Left colon (tissue), 2 donors: Measurements from ENCODE around the gene LRRC10. TPM values are rescaled to one million over a fixed set of nuclear protein-coding genes. Genes with fewer than 3 reads are reported as not detected.
A peak's percentile ranks its signal among the peaks of the same experiment; 100 is the strongest.
"Not testable (repeated sequence)": the region's sequence is repeated elsewhere in the genome, so short reads cannot be mapped to it uniquely, and the experiment has no call there.

Experiments
- ATAC-seq: fragments of 200-7000 bp; cut with Tn5 transposase; one replicate; pipeline ENCODE4 v1.9.1; 2020; ENCODE audit warnings: mild to moderate bottlenecking, moderate library complexity
- DNase-seq, 2 donors: peaks; one replicate each; pipeline ENCODE4 v3.0.0-alpha.2; 2020
- intact Hi-C, 2 donors: fragments of 100-400 bp; cut with DNase I in 1 of 2; cut with micrococcal nuclease in 1 of 2; formaldehyde crosslinking; loops; one replicate each; pipeline versions ENCODE4 v1.11.2 to v1.14.0; 2022; cut with DNase I, micrococcal nuclease
- total RNA-seq, 2 donors: library from RNA; stranded (reverse); fragmentation: NEBNext Ultra II Directional; extraction: Animal tissue kit (Norgen Biotek cat#: 25700); gene quantifications; one replicate each; pipeline ENCODE4 v1.2.1, GENCODE V29; 2021
- donor health status: DM: no; HTN: no; CAD: no.
- donor health status: DM: yes; HTN: yes; CAD: no.

LRRC10 gene
- total RNA-seq, 2 donors from 2014 or later, result not detected

DNA sequence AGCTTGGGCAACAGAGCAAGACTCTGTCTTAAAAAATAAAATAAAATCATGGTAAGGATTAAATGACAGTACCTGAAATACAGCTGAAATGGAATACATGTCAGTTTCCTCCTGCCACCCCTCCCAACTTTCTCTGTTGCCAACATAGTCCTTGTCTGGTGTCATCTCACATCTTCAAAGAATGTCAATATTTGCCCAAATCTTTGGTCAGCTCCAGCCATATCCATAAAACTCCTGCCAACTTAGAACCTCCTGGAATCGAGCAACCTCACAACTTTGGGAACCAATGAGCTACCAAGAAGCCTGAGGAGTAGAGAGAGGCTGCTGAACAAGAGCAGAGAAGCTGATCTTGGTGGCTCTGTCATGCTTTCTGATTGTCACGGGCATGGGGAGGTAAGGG lies 10.8 kb upstream of the LRRC10 start:
- ATAC-seq (no peak), DNase-seq (no peak)
- intact Hi-C loops, result no loop called here

DNA sequence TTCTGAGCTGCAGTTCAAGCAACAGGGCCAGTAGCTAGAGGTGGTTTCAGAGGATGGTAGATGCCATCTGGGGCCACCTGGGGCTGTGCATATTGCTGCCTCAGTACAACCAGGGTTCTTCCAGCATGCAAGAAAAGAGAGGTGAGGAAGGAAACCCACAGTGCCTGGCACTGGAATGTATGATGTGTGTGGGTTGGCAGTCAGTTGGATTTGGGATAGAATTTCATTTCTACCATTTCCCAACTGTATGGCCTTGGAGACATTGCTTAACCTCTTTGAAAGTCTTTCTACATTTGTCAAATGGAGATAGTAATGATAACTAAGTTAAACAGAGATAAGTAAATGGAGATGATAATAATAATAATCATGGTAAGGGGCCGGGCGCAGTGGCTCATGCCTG lies 10.2 kb upstream of the LRRC10 start:
- DNase-seq, result no peak
- intact Hi-C loops, result no loop called here
- ATAC-seq, result no peak

DNA sequence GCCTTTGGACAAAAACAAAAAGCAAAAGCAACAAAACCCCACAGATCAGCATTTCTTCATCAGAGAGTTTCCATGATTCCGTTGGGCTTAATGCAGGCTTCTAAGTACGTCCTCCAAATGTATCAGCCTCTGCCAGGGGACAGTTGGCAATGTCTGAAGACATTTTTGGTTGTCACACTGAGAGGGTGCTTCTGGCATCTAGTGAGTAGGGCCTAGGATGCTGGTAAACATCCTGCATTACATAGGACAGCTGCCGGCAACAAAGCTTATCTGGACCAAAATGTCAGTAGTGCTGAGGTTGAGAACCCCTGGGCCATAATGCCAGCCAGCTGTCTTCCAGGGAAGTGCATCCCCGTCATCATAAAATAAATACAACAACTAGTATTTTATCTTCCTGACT lies 9.4 kb upstream of the LRRC10 start:
- DNase-seq (no peak), ATAC-seq (no peak)
- intact Hi-C loops, result no loop called here

DNA sequence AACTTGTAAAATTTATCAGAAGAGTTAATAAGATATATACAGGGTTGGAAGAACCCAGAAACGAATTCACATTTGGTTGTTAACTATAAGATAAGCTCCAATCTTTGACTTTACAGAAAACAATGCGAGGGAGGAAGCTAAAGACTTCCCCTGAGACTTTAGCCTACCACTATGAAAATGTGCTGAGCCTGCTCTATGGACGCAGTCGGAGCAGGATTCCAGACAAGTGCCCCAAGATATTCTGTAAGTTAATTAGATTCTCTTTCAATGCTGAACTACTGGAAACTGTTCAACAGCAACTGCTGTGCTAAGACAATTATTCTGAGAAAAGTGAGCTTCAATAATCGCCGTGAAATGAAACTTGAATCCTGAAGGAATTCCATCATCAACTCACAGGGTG lies 8.3 kb upstream of the LRRC10 start:
- intact Hi-C loops, result no loop called here
- ATAC-seq, result no peak
- no peak for DNase-seq

DNA sequence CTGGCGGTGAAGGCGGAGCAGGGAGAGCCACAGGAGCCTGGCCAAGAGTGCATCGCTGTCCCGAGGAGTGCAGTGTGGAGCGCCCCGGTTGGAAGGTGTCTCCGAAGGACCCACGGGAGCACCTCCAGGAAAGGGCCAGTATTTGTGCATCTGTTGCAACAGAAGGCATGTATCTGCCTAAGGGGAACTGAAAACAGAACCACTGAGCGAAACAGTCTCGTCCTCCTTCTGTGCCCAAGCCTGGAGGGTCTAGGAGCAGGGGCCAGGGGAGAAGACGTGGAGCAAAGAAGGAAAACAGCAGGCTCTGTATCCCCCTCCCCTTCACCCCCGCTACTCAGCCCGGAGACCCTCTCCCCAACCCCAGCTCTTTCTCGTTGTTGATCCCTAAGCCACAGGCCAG lies 5.3 kb upstream of the LRRC10 start:
- DNase-seq, result no peak
- ATAC-seq, result no peak
- intact Hi-C loops, result no loop called here

DNA sequence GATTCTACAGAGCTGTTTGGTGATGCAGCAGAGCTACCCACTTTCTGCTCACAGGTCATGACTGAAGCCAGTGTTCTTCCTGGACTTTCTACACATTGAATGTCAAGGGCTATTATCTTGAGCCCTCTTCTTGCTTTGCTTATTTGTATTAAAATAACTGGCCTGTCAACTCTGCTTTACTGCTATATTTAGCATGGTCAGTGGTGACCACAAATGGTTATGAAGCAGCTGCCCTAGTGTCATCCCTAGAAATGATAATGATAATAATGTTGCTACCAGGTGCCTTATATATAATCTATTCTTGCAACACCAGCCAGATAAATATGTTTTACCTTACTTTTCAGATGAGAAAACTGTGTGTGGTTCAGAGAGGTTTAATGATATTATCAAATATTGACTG lies 2.6 kb upstream of the LRRC10 start:
- ATAC-seq (no peak), DNase-seq (no peak)
- intact Hi-C loops, result no loop called here

DNA sequence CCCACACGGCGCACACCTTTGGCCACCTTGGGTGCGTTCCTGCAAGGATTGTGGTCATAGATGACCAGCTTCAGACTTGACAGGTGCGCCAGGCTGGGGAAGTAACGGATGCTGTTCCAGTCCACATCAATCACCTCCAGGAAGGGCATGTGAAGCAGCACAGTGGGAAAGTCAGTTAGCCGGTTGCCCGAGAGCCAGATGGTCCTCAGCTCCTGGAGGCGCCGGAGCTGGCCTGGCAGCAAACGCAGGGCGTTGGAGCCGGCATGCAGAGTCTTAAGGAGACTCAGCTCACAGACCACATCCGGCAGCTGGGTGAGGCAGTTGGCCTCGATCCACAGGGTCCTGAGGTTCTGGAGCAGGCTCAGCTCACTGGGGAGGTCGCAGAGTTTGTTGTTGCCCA lies 581 bp downstream of the LRRC10 start:
- intact Hi-C loops, result no loop called here
- DNase-seq (no peak), ATAC-seq (no peak)

DNA sequence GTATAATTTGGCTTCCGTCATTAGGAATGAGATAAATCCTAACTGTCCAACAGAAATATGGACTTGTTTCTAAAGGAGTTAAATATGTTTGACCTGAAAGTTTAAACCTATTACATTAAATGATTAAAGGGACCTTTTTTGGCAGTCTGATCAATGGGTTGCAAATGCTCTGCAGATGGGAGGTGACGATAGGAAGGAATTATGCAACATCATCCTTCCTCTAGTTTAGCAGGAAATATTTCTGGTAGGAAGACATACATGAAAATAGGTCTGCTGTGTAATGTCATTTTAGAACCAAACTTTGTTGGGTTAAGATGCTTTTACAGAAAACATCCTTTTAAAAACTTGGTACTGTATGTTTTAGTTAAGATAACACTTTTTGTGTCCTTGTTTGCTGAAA lies 2.6 kb downstream of the LRRC10 start:
- no peak for ATAC-seq
- intact Hi-C loops, result no loop called here
- DNase-seq, result no peak

DNA sequence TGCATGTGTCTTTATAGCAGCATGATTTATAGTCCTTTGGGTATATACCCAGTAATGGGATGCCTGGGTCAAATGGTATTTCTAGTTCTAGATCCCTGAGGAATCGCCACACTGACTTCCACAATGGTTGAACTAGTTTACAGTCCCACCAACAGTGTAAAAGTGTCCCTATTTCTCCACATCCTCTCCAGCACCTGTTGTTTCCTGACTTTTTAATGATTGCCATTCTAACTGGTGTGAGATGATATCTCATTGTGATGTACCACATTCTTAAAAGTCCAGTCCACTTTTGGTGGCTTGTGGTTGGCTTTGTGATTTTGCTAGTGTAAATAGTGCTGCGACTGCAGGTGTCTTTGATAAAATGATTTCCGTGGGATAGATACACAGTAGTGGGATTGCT lies 6.4 kb downstream of the LRRC10 start:
- ATAC-seq, intact Hi-C loops, DNase-seq: not testable (repeated sequence)

DNA sequence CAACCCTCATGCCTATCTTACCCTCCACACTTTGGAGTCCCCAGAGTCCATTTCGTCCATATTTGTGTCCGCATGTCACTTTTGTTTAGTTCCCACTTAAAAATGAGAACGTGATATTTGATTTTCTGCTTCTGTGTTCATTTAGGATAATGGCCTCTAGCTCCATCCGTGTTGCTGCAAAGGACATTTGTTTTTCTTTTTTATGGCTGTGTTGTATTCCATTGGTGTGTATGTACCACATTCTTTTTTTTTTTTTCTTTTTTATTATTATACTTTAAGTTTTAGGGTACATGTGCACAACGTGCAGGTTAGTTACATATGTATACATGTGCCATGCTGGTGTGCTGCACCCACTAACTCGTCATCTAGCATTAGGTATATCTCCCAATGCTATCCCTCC lies 7.2 kb downstream of the LRRC10 start:
- DNase-seq, ATAC-seq, intact Hi-C loops: not testable (repeated sequence)

DNA sequence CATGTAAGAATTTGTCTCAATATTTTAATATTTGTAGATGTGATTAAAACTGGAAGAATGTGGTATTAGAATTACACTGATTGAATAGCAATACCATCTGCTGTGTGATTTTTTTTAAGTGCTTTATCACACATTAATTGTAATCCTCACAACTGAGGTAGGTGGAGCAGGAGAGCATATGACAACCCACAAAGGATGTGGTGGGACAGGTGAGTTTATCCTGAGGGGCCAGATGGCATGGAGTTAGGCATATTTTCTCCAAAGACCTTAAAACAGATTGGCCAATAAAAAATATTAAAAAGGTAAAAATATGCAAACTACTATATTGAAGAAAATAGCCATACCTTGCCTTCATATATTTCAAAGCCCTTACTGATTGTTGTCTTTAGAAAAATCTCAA lies 7.8 kb downstream of the LRRC10 start:
- DNase-seq, result no peak
- no peak for ATAC-seq
- intact Hi-C loops, result no loop called here

DNA sequence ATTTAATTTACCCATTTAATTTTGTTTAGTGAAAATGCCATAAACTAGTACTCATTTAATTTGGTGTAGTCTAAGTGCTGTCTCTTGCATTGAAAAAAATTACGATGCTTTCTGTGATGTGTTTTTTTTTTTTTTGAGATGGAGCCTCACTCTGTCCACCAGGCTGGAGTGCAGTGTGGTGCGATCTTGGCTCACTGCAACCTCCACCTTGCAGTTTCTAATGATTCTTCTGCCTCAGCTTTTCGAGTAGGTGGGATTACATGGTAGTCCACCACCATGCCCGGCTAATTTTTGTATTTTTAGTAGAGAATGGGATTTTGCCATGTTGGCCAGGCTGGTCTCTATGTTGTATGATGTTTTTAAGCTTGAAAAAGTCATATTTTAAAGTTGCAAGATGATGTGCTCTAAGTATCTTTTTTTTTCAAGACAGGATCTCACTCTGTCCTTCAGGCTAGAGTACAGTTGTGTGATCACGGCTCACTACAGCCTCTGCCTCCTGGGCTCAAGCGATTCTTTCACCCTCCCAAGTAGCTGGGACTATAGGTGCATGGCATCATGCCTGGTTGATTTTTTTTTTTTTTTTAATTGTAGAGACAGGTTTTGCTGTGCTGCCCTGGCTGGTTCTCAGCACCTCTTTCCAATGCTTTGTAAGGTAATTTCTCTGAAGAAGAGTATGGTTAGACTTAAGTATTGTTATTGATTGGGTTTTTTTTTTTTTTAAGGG lies 8.6 kb downstream of the LRRC10 start:
- intact Hi-C loops, result no loop called here
- DNase-seq, result no peak
- ATAC-seq, result no peak

DNA sequence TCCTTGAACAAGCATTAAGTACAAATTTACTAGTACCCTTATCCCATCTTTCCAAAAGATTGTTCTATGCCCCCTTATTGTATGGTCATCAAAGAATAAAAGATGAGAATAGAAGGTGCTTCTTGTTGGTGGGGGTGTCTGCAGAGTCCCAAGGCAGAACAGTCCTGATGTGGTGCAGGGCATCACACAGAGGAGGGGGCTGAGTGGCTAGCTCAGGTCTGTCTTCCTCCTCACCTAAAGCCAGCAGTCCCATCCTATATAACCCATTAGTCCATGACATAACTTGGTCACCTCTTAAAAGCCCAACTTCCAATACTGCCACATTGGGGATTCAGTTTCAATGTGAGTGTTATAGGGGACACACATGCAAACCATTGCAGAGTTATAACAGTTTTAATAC lies 9.9 kb downstream of the LRRC10 start:
- ATAC-seq (no peak), DNase-seq (no peak)
- intact Hi-C loops, result no loop called here

DNA sequence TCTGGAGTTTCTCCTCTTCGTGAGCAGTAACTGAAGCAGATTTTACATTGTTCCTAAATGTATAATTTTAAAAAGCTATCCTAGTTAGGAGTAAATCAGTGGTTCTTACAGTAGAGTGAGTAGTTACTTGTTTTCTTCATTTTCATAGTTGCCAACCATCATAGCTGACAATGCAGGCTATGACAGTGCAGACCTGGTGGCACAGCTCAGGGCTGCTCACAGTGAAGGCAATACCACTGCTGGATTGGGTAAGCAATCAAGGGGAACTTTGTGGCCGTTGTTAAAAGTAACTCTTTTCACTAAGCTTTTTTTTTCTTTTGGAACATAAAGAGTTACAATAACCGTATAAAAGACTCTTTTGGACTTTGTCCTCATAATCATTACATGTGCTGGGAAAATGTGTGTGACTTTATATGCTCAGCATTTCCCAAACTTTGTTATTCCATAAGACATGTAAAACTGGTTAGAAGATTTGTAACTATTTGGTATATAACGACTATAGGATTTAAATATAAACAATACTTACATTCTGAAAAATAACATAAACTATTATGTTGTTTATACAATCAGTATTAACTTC lies 12.4 kb downstream of the LRRC10 start:
- ATAC-seq (peak; percentile 87), DNase-seq (no peak)
- intact Hi-C loops, result no loop called here

DNA sequence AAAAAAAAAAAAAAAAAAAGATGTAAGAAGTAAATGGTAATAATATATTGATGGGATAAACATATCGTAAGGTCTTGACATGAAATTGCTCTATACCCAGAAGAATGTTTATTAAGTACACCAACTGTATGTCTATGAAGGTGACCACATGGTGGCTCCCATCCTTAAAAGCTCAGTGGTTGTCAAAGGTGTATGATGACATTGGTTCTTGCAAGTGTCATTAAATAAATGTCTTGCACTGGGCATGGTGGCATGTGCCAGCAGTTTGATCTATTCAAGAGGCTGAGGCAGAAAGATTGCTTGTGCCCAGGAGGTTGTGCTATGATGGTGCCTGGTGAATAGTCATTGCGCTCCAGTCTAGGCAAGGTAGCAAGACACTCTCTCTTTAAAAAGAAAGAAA lies 15.0 kb downstream of the LRRC10 start:
- intact Hi-C loops, result no loop called here
- no peak for ATAC-seq
- DNase-seq, result no peak

DNA sequence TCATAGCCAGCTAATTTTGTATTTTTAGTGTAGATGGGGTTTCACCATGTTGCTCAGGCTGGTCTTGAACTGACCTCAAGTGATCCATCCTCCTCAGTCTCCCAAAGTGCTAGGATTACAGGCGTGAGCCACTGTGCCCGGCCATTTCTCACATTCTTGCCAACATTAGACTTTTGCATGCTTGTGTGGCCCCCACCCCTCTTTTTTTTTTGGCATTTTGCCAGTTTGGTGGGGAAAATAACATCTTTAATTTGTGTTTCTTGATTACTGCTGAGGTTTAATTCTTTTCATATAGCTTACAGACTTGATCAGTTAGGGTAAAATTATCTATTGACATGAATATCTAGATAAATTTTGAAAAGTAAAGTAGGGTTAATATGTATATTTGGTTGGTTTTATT lies 21.6 kb downstream of the LRRC10 start:
- DNase-seq, result no peak
- intact Hi-C loops, result no loop called here
- no peak for ATAC-seq

DNA sequence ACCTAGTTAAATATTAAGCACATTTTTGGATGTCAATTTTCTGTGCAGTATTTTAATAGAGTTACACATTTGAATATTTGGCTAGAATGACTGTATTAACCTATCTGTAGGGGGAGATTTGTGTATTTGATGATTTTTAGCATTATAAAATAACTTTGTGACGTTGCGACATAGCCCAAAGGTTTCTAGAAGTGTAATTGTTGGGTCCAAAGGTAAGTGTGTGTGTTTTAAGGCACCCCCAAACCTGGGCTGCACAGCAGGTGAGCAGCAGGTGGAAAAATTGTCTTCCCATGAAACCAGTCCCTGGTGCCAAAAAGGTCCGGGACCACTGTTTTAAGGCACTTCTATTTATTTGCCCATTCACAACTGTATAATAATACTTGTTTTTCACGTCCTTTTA lies 22.2 kb downstream of the LRRC10 start:
- DNase-seq, result no peak
- intact Hi-C loops, result no loop called here
- no peak for ATAC-seq

DNA sequence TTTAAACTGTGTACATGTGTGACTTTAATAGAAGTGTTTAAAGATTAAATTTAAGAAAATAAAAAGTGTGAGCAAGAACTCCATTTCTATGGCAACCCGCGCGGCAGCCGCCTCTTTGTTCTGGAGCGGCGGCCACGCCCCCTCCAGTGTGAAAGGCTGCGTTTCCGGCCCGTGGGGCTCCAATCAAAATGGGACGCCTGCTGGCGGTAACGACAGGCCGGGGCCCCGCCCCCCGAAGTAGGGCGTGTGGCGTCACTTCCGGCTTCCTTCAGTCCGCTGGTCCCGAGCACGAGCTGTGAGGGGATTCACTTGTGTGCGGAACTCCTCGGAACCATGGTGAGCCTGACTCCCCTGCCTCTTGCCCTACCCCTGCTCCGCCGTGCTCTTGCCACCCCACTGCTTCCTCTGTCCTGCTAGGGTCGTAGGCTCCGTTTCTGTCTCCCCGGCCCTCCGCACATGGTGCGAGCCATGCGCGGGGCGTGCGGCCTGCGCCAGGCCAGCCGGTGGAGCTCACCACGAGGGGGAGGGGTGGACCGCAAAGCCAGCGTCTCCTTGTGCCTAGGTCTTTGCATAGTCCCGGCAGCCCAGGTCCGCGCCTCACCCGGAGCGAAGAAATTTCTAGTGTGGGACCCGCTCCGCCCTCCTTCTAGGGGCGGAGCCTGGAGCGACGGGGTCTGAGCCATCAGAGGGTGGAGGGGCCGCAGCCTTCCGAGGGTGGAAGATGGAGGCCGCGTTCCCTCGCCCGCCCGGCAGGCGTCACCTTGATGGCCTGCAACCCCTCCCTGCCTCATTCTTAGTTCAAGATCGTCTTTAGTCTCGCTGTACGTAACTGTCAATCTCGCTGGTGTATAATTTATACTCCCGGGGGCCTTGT lies 25.3 kb downstream of the LRRC10 start, which contains the start of gene CCT2:
TSS of gene CCT2 (plus strand) at position 271 of the 874 bp plus-strand sequence. CDS start at position 334, 63 bp downstream.
- intact Hi-C loops, result no loop called here
- peak; percentile 99 for ATAC-seq
- DNase-seq, result peak; percentile 96 to 98

DNA sequence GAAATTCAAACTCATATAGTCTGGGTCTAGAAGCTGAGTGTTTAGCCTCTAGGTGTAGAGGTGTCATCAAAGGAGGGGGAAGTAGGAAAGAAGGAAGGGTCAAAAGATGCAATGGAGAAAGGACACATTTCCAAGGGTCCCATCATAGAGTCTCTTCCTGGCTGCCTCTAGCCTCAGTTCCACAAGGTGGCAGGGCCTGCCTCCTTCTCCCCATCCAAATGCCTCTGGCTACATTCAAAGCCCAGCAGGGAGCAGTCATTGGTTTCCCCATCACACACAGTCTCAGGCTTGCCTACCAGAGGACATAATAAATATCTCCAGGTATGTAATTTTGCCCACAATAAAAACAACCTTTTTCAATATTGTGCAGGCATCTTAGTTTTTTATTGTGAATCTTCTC lies 27.5 kb downstream of the LRRC10 start:
- intact Hi-C loops, result no loop called here
- ATAC-seq, result no peak
- no peak for DNase-seq

DNA sequence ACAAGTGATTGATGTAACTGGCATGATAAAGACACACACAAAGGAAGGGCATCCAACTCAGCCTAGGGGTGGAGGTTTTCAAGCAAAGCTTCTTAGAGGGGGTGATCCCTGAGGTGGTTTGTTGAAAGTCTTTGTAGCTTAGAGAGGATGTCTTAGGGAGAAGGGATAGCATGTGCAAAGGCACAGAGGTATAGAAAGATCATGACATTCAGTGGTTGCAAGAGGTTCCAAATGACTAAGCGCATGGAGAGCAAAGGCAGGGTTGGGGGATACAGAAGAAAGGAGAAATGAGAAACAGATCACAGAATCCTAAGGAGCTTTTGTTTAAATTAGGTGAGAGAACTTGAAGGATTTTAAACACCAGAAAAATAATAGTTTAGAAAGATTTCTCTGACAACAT lies 30.6 kb downstream of the LRRC10 start:
- ATAC-seq (no peak), DNase-seq (no peak)
- intact Hi-C loops, result no loop called here
